ENCODE measurements around the gene SLC30A2. TPM values are rescaled to one million over a fixed set of nuclear protein-coding genes. Genes with fewer than 3 reads are reported as not detected.
"Not testable (repeated sequence)": the region's sequence is repeated elsewhere in the genome, so short reads cannot be mapped to it uniquely, and the experiment has no call there.

Gene SLC30A2
- 1.1 and 3.0 TPM in 2 replicates for total RNA-seq (2022)
- percentile 28 among the genes with signal in this experiment for Bru-seq, nascent RNA
- BruChase-seq, experiment 1, labeled RNA remaining after a 2-hour chase: percentile 35 among the genes with signal in this experiment
- percentile 36 among the genes with signal in this experiment for BruChase-seq, experiment 2, labeled RNA remaining after a 6-hour chase
- long read RNA-seq, partial matches to known transcripts: 0 of 1 reads
- long read RNA-seq, other reads (novel, unspliced or antisense): 1 of 1 reads

- no peaks in the 10 kb centered on the region for H3K36me3 Mint-ChIP-seq (ENCODE audit: insufficient read depth, unreplicated experiment)
- Histone ChIP-seq H3K4me3 (ENCODE audit: low read depth, low read length) (peak within 1 kb of the TSS; percentile 41), H3K4me1 (peaks cover 29% of the 10 kb centered on the region), H3K36me3 (ENCODE audit: control insufficient read depth, insufficient read depth, low read length) (no peaks in the 10 kb centered on the region), H3K9me3 (no peaks in the 10 kb centered on the region), H3K27me3 (replicated peaks; ENCODE audit: control insufficient read depth, insufficient read depth, low read length) (no peaks in the 10 kb centered on the region)
- ChIA-PET CTCF (interaction anchor here (1.0 to 1.8 kb wide), 5 partner anchors 9 to 189 kb away, joined by 3 to 15 read pairs (median 4); no protein-coding TSS in a partner anchor), POLR2A (interaction anchor here (0.6 kb wide), 2 partner anchors 54 to 167 kb away, joined by 3 to 4 read pairs; no protein-coding TSS in a partner anchor)
- H3K27me3 Mint-ChIP-seq (ENCODE audit: insufficient read depth, unreplicated experiment): no peaks in the 10 kb centered on the region
- H3K4me1 Mint-ChIP-seq (ENCODE audit: low read depth, unreplicated experiment): peaks cover 10% of the 10 kb centered on the region
- peak within 1 kb of the TSS; percentile 71 for H3K4me3 Mint-ChIP-seq (ENCODE audit: unreplicated experiment)
- intact Hi-C loops (cut with micrococcal nuclease; ENCODE audit: unreplicated experiment): loop anchor here (1.0 kb wide), 1 partner anchor 33 kb away; no protein-coding TSS in a partner anchor
- no peaks in the 10 kb centered on the region for H3K9me3 Mint-ChIP-seq (ENCODE audit: unreplicated experiment)
- BruUV-seq (replicated peaks): no TSS peak
- DNase-seq: peak; percentile 41 to 44
- no peak for TF ChIP-seq CTCF (IDR thresholded peaks at IDR 0.05; ENCODE audit: insufficient read depth in 1 of 2, low read depth in 1 of 2, low read length in 1 of 2, severe bottlenecking in 1 of 2, unreplicated experiment in 1 of 2)
- peak within 1 kb of the TSS; percentile 13 for H3K27ac Mint-ChIP-seq (ENCODE audit: unreplicated experiment)
These were observed at the start of gene SLC30A2 for GRCh38 chr1:26045722-26046245. SLC30A2 (minus strand) TSS chr1:26046118; CDS start chr1:26045896, 222 bp downstream.

- Mint-ChIP-seq H3K9me3 (ENCODE audit: unreplicated experiment) (no peaks in the 10 kb centered on the region), H3K4me3 (ENCODE audit: unreplicated experiment) (no peak overlapping the region), H3K27me3 (ENCODE audit: insufficient read depth, unreplicated experiment) (no peaks in the 10 kb centered on the region), H3K27ac (ENCODE audit: unreplicated experiment) (no peak overlapping the region), H3K36me3 (ENCODE audit: insufficient read depth, unreplicated experiment) (no peaks in the 10 kb centered on the region), H3K4me1 (ENCODE audit: low read depth, unreplicated experiment) (peaks cover 25% of the 10 kb centered on the region)
- Histone ChIP-seq H3K4me1 (peaks cover 56% of the 10 kb centered on the region), H3K4me3 (ENCODE audit: low read depth, low read length) (no peak overlapping the region), H3K36me3 (ENCODE audit: control insufficient read depth, insufficient read depth, low read length) (no peaks in the 10 kb centered on the region), H3K9me3 (no peaks in the 10 kb centered on the region), H3K27me3 (replicated peaks; ENCODE audit: control insufficient read depth, insufficient read depth, low read length) (no peaks in the 10 kb centered on the region)
- intact Hi-C loops (cut with micrococcal nuclease; ENCODE audit: unreplicated experiment): no loop called here
- DNase-seq: peak in 1 of 2 experiments; percentile 37
- BruUV-seq (replicated peaks): no TSS peak
- POLR2A ChIA-PET: no interaction called here
- CTCF ChIA-PET: interaction anchor here (0.6 kb wide), 1 partner anchor 29 kb away, joined by 3 read pairs; no protein-coding TSS in a partner anchor
- TF ChIP-seq CTCF (IDR thresholded peaks at IDR 0.05; ENCODE audit: insufficient read depth in 1 of 2, low read depth in 1 of 2, low read length in 1 of 2, severe bottlenecking in 1 of 2, unreplicated experiment in 1 of 2): no peak
These were observed 48.9 kb upstream of the SLC30A2 start for GRCh38 chr1:26094677-26095383.

GRCh38 chr1:26094076-26094669 lies 48.3 kb upstream of the SLC30A2 start:
- Mint-ChIP-seq H3K9me3 (ENCODE audit: unreplicated experiment) (no peaks in the 10 kb centered on the region), H3K27ac (ENCODE audit: unreplicated experiment) (no peak overlapping the region), H3K4me1 (ENCODE audit: low read depth, unreplicated experiment) (peaks cover 25% of the 10 kb centered on the region), H3K36me3 (ENCODE audit: insufficient read depth, unreplicated experiment) (no peaks in the 10 kb centered on the region), H3K4me3 (ENCODE audit: unreplicated experiment) (no peak overlapping the region), H3K27me3 (ENCODE audit: insufficient read depth, unreplicated experiment) (no peaks in the 10 kb centered on the region)
- no peak overlapping the region for H3K4me3 ChIP-seq (ENCODE audit: low read depth, low read length)
- BruUV-seq (replicated peaks): no TSS peak
- TF ChIP-seq CTCF (IDR thresholded peaks at IDR 0.05; ENCODE audit: insufficient read depth in 1 of 2, low read depth in 1 of 2, low read length in 1 of 2, severe bottlenecking in 1 of 2, unreplicated experiment in 1 of 2): no peak
- peaks cover 51% of the 10 kb centered on the region for H3K4me1 ChIP-seq
- POLR2A ChIA-PET: no interaction called here
- H3K27me3 ChIP-seq (replicated peaks; ENCODE audit: control insufficient read depth, insufficient read depth, low read length): no peaks in the 10 kb centered on the region
- intact Hi-C loops (cut with micrococcal nuclease; ENCODE audit: unreplicated experiment): no loop called here
- H3K36me3 ChIP-seq (ENCODE audit: control insufficient read depth, insufficient read depth, low read length): no peaks in the 10 kb centered on the region
- DNase-seq: peak; percentile 13 to 43
- CTCF ChIA-PET: interaction anchor here (0.6 kb wide), 1 partner anchor 28 kb away, joined by 3 read pairs; no protein-coding TSS in a partner anchor
- no peaks in the 10 kb centered on the region for H3K9me3 ChIP-seq

GRCh38 chr1:26093569-26093968 lies 47.7 kb upstream of the SLC30A2 start:
- peaks cover 48% of the 10 kb centered on the region for H3K4me1 ChIP-seq
- H3K9me3 ChIP-seq; H3K27me3 Mint-ChIP-seq (ENCODE audit: insufficient read depth, unreplicated experiment); H3K36me3 ChIP-seq (ENCODE audit: control insufficient read depth, insufficient read depth, low read length); H3K4me3 ChIP-seq (ENCODE audit: low read depth, low read length); POLR2A ChIA-PET; H3K4me3 Mint-ChIP-seq (ENCODE audit: unreplicated experiment); H3K27ac Mint-ChIP-seq (ENCODE audit: unreplicated experiment); H3K36me3 Mint-ChIP-seq (ENCODE audit: insufficient read depth, unreplicated experiment); CTCF ChIA-PET; BruUV-seq (replicated peaks); H3K9me3 Mint-ChIP-seq (ENCODE audit: unreplicated experiment); DNase-seq; H3K27me3 ChIP-seq (replicated peaks; ENCODE audit: control insufficient read depth, insufficient read depth, low read length); intact Hi-C loops (cut with micrococcal nuclease; ENCODE audit: unreplicated experiment): not testable (repeated sequence)
- H3K4me1 Mint-ChIP-seq (ENCODE audit: low read depth, unreplicated experiment): peaks cover 25% of the 10 kb centered on the region

All from Caco-2 (cell line).